ENCODE measurements around the gene GAN.
"Not testable (repeated sequence)": the region's sequence is repeated elsewhere in the genome, so short reads cannot be mapped to it uniquely, and the experiment has no call there.

GAN gene

GRCh38 chr16:81401035-81401950, 86.5 kb downstream of the GAN start:
- no peak for FAIRE-seq

GRCh38 chr16:81403208-81403600, 88.4 kb downstream of the GAN start:
- FAIRE-seq = no peak

GRCh38 chr16:81403601-81404391, 89.0 kb downstream of the GAN start:
- FAIRE-seq = no peak

- FAIRE-seq = not testable (repeated sequence)
Observed at GRCh38 chr16:81405002-81405401, 90.2 kb downstream of the GAN start.

GRCh38 chr16:81405702-81406113, 90.9 kb downstream of the GAN start:
- peak; percentile 25 for FAIRE-seq

- FAIRE-seq = no peak
Observed at GRCh38 chr16:81408409-81408950, 93.7 kb downstream of the GAN start.

GRCh38 chr16:81409016-81409556, 94.3 kb downstream of the GAN start:
- no peak for FAIRE-seq

- no peak for FAIRE-seq
Observed at GRCh38 chr16:81410643-81411293, 96.0 kb downstream of the GAN start.

- FAIRE-seq = no peak
Observed at GRCh38 chr16:81413245-81413990, 98.7 kb downstream of the GAN start.

GRCh38 chr16:81415751-81416150, 101.0 kb downstream of the GAN start:
- no peak for FAIRE-seq

- FAIRE-seq = no peak
Observed at GRCh38 chr16:81416749-81417148, 102.0 kb downstream of the GAN start.

GRCh38 chr16:81417210-81417609, 102.4 kb downstream of the GAN start:
- FAIRE-seq = no peak

GRCh38 chr16:81419806-81420205, 105.0 kb downstream of the GAN start:
- FAIRE-seq = no peak

- no peak for FAIRE-seq
Observed at GRCh38 chr16:81421126-81421525, 106.4 kb downstream of the GAN start.

GRCh38 chr16:81421536-81421935, 106.8 kb downstream of the GAN start:
- FAIRE-seq = no peak

- FAIRE-seq = not testable (repeated sequence)
Observed at GRCh38 chr16:81422153-81422552, 107.4 kb downstream of the GAN start.

- no peak for FAIRE-seq
Observed at GRCh38 chr16:81424771-81425170, 110.0 kb downstream of the GAN start.

GRCh38 chr16:81427219-81427618, 112.5 kb downstream of the GAN start:
- no peak for FAIRE-seq

GRCh38 chr16:81429045-81429521, 114.3 kb downstream of the GAN start:
- no peak for FAIRE-seq

GRCh38 chr16:81431554-81432353, 117.0 kb downstream of the GAN start:
- no peak for FAIRE-seq
